Measurements from ENCODE around the gene SMURF2.

SMURF2 gene

GRCh38 chr17:64504769-64505339 lies 157.3 kb downstream of the SMURF2 start:
- peak; percentile 9 for DNase-seq (ENCODE audit: low spot score)
- FAIRE-seq = no peak

GRCh38 chr17:64503821-64504768 lies 158.0 kb downstream of the SMURF2 start:
- FAIRE-seq (no peak), DNase-seq (ENCODE audit: low spot score) (no peak)

GRCh38 chr17:64503341-64503740 lies 158.8 kb downstream of the SMURF2 start:
- FAIRE-seq (no peak), DNase-seq (ENCODE audit: low spot score) (no peak)

GRCh38 chr17:64502809-64503208 lies 159.3 kb downstream of the SMURF2 start:
- FAIRE-seq (no peak), DNase-seq (ENCODE audit: low spot score) (no peak)

- DNase-seq (ENCODE audit: low spot score) = no peak
- no peak for FAIRE-seq
Observed at GRCh38 chr17:64502021-64502420, 160.1 kb downstream of the SMURF2 start.

DNA sequence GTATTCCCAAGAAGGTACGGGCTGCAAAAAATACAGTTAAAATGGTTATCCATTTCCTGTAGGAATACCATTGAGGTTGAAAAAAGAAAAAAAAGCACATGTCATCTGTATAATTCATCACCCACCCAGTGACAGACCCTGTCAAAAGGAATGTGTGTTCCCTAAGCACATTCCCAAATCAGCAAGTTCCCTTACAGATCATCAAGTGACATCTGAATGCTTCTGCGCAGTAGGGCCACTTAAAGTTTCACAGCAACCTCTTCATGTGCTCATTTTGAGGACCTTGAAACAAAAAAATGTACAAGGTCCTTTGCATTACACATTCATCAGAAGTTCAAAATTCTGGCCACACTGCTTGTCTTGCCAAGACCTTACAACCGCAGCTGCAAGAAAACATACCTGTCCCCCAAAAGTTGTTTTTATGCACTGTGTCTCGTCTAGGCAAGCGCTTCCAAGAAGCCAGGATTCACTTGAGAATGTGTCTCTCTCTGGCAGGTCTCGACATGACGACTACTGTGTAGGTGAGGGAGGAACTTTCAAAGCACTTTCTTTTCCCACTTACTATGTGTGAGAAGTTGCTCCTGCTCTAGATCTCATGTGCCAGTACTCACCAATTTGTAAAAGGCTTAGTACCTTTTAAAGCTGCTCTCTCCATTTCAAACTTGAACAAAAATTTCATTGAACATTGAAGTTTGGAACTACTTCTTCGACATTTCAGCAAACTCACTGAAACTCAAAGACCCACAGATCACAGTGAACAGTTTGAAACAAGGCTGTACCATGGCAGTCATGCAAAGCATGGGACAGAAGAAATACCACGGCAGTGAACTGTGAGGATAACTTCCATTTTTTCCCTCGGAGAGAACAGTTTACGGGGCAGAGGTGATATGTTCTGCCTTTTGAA lies 161.0 kb downstream of the SMURF2 start:
- DNase-seq (ENCODE audit: low spot score) (no peak), FAIRE-seq (no peak)

GRCh38 chr17:64500487-64500859 lies 161.6 kb downstream of the SMURF2 start:
- DNase-seq (ENCODE audit: low spot score) (no peak), FAIRE-seq (no peak)

GRCh38 chr17:64499805-64500486 lies 162.2 kb downstream of the SMURF2 start:
- FAIRE-seq (no peak), DNase-seq (ENCODE audit: low spot score) (no peak)

DNA sequence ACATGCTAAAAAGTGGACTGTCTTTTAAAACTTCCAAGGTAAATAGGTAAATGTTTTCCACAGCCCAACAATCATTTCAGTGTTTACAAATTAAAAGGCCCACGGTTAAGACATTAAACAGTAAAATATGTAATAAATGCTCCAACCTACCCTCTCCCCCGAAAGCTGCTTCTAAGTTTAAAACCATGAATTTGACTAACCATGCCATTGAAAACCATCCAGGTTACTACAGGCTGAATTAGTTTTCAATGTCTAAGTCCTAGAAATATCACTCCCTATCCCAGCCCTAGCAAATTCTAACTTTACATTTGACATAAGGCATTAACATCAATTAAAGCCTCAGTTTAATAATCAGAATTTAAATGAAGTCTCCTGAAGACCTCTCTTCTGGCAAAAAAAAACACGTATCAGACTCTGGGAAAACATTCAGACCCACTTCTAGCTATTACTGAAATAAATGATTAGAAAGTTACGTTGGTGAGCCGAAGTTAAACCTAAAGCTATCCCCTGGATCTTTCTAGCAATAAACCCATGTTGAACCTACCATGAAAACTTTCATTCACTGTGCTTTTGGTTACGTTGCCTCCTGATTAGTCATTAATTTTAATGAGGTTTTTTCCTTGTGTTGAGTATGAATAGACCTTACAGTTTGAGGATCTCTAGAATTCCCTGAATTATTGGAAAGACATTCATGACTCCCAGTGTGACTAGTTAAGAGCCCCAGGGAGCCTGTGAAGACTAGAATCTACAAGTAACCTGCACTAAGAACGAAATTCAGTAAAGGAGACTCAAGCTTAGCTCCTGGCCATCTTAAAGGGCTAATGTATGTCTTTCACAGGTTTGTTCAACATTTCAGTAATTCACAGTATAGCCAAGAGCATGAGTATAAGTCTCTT lies 163.6 kb downstream of the SMURF2 start:
- DNase-seq (ENCODE audit: low spot score) = no peak
- FAIRE-seq = no peak

- DNase-seq (ENCODE audit: low spot score) (no peak), FAIRE-seq (no peak)
Observed at GRCh38 chr17:64497565-64498035, 164.5 kb downstream of the SMURF2 start.

GRCh38 chr17:64496786-64497564 lies 165.1 kb downstream of the SMURF2 start, which contains the start of gene POLG2:
TSS of gene POLG2 (minus strand) at chr17:64497054. CDS start at chr17:64496968, 86 bp downstream.
- DNase-seq (ENCODE audit: low spot score) (peak; percentile 99), FAIRE-seq (peak; percentile 94)

DNA sequence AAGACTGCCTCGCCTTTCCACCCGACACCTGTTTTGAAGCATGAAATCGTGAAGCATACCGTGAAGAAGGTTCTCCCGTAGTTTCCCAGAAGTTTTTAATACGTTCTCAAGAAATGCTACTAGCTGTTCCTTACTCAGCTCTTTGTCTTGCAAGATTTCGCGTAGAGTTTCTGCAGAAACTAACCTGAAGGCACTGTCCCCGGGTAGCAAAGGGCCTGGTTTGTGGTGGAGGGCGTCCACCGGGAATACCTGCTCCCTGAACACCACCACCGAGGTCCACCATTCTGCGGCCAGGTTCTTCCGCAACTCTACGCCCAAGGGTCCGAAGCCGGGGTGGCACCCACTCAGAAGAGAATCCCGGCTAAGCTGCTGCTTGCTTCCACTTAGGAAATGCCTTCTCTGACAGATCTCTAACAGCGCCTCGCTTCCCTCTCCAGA lies 165.7 kb downstream of the SMURF2 start:
- no peak for DNase-seq (ENCODE audit: low spot score)

More for the DNA sequence above, 165.7 kb downstream of the SMURF2 start:
- FAIRE-seq = no peak

Data from urothelium cell line (cell line).